Measurements from ENCODE around the gene ZBTB8OS.
"Not testable (repeated sequence)": the region's sequence is repeated elsewhere in the genome, so short reads cannot be mapped to it uniquely, and the experiment has no call there.

The ZBTB8OS gene

DNA sequence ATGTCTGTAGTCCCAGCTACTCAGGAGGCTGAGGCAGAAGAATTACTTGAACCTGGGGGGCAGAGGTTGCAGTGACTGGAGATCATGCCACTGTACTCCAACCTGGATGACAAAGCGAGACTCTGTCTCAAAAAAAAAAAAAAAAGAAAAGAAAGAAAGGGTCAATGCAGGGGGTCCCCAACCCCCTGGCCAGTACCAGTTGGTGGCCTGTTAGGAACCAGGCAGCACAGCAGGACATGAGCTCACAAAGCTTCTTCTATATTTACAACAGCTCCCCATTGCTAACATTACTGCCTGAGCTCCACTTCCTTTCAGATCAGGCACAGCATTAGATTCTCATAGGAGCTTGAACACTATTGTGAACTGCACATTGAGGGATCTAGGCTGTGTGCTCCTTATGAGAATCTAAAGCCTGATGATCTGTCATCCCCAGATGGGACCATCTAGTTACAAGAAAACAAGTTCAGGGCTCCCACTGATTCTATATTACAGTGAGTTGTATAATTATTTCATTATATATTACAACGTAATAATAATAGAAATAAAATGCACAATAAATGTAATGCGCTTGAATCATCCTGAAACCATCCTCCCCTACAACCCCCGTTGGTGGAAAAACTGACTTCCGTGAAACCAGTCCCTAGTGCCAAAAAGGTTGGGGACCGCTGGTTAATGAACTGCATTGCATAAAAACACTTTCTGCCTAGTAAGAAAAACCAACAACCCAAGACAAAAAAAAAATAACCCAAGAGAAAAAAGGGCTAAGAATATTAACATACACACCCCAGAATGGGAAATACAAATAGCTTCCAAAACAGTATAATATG is 2.8 kb downstream of the ZBTB8OS start:
- DNase-seq, result no peak

DNA sequence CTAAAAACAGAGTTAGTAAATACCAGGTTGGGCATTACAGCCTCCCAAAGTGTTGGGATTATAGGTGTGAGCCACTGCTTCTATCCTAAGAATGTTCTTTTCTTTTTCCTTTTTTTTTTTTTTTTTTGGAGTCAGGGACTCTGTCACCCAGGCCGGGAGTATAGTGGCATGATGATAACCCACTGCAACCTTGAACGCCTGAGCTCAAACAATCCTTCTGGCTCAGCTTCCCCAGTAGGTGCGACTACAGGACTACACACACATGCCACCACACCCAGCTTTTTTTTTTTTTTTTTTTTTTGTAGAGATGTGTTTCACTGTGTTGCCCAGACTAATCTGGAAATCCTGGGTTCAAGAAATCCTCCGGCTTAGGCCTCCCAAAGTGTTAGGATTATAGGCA is 5.9 kb downstream of the ZBTB8OS start:
- no peak for DNase-seq

DNA sequence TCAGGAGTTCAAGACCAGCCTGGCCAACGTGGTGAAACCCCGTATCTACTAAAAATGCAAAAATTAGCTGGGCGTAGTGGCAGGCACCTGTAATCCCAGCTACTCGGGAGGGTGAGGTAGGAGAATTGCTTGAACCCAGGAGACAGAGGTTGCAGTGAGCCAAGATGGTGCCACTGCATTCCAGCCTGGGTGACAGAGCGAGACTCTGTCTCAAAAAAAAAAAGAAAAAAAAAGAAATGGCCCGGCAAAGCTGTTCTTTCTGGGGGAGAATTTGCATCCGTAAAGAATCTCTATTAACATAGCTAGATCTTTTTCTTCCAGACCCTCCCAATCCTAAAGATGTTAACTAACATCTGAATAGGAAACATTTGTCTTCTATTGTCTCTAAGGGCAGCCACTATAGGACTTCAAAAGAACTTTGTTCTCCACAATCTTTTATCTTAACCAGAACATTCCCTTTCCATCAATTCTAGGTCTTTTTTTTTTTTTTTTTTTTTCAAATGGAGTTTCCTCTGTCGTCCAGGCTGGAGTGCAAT is 8.0 kb downstream of the ZBTB8OS start:
- not testable (repeated sequence) for DNase-seq

DNA sequence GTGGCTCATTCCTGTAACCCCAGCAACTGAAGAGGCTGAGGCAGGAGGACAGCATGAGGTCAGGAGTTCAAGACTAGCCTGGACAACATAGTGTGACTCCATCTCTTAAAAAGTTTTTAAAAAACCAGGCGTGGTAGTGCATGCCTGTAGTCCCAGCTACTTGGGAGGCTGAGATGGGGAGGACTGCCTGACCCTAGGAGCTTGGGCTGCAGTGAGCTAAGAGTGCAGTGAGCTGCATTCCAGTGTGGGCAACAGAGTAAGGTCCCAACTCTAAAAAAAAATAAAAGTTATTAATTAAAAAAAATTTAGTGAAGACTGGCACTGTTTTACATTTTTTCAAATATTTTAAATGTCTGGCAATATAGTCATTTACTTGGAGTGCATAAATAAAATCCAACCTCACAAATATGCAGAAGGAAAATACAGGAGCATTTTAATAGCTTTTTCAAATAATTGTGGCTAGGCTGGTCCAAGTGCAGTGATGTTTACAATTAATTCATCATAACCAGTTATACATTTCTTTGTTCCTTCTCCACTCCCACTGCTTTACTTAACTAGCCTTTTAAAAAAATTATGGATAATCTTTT is 10.8 kb downstream of the ZBTB8OS start:
- DNase-seq, result no peak

DNA sequence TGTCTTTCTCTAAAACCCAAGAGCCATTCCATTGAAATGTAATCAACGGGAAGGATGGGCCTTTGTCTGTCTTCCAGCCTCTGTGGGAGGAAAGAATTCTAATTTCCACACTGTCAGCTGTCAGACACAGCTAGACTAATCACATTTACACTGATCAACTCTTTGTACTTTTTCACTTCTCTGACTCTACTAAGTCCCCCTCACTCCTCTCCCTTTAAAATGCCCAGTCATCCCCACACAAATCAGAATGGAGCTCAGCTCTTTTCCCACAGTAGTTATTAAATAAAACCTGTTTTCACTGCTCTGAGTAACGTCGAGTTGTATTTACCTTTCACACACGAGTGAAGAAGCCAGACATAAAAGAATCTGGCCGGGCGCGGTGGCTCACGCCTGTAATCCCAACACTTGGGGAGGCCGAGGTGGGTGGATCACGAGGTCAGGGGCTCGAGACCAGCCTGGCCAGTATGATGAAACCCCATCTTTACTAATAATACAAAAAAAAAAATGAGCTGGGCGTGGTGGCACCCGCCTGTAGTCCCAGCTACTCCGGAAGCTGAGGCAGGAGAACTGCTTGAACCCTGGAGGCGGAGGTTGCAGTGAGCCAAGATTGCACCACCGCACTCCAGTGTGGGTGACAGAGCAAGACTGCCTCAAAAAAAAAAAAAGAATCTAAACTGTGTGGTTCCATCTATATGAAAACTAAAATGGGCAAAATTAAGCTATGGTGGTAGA is 13.3 kb downstream of the ZBTB8OS start:
- no peak for DNase-seq

DNA sequence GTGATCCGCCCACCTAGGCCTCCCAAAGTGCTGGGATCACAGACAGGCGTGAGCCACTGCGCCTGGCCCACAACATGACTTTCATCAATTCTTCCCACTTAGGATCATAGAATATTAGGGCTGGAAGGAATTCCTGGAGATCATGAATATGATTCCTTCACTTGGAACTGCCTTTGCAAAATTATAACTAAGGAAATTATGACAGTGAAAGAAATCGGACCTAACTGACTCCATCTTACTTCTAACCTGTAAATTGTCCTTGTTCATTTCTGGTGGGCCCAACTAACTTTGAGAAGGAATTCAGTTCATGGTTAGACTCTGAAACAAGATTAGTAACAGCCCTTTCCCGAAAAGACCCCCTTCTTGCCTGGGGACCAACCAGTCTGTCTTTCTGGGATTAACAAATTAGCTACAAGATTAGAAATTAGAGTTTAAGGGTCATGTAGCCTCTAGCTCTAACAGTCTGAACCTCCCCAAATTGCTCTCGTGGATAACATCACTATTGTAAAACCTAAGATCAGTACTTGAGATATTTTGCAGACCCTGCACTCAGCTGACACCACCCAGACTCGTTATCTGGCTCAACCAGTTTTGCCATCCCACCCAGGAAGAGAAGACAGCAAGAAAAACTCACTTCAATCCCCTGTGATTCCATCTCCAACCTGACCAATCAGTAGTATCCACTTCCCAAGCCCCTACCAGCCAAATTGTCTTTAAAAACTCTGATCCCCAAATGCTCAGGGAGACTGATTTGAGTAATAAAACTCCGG is 14.7 kb downstream of the ZBTB8OS start:
- no peak for DNase-seq

DNA sequence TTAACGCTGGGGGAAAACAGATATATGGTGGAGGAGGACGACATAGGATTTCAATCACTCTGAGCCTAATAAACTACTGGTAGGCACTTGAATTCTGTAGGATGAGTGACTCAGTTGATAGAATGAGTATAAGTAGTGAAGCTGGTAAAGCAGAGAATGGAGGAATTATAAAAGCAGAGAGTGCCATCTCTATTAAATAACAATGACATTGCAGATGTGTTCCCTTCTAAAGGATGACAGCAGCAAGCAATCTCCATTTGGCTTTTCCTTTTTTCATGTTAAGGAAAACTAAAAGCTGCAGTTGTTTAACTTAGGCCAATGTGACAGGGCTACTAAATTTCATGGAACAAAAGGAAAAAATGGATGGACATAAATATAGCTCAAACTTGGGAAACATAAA is 17.5 kb downstream of the ZBTB8OS start:
- no peak for DNase-seq

DNA sequence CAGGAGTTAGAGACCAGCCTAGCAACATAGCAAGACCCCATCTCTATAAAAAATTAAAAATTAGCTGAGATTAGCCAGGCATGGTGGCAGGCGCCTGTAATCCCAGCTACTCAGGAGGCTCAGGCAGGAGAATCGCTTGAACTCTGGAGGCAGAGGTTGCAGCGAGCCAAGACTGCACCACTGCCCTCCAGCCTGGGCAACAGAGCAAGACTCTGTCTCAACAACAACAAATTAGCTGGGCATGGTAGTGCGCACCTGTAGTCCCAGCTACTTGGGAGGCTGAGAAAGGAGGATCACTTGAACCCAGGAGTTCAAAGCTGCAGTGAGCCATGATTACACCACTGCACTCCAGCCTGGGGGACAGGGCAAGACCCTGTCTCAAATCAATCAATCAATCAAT is 20.2 kb downstream of the ZBTB8OS start:
- not testable (repeated sequence) for DNase-seq

DNA sequence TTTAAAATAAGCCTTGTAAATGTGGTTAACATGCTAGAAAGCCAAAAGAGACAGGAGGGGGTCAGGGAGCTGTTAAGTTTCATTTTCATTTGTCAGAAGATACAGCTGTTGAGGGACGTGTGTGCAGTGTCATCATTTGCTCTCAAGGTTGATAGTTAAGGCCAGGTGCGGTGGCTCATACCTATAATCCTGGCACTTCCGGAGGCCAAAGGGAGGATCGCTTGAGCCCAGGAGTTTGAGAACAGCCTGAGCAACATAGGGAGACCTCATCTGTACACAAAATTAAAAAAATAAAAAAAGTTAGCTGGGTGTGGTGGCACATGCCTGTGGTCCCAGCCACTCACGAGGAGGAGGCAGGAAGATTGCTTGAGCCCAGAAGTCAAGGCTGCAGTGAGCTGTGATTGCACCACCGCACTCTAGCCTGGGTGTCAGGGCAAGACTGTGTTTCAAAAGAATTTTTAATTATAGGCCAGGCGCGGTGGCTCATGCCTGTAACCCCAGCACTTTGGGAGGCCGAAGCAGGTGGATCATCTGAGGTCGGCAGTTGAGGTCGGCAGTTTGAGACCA is 22.7 kb downstream of the ZBTB8OS start:
- no peak for DNase-seq

DNA sequence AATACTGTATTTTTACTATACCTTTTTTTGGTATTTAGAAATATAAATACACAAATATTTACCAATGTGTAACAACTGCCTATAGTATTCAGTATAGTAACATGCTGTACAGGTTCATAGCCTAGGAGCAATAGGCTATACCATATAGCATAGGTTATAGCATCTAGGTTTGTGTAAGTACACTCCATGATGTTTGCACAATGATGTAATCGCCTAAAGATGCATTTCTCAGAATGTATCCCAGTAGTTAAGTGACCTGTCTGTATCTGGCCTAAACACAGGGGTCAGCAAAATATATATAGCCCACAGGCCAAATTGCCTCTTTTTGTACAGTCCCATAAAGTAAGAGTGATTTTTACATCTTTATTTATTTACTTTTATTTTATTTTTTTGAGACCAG is 24.2 kb downstream of the ZBTB8OS start:
- DNase-seq, result no peak

DNA sequence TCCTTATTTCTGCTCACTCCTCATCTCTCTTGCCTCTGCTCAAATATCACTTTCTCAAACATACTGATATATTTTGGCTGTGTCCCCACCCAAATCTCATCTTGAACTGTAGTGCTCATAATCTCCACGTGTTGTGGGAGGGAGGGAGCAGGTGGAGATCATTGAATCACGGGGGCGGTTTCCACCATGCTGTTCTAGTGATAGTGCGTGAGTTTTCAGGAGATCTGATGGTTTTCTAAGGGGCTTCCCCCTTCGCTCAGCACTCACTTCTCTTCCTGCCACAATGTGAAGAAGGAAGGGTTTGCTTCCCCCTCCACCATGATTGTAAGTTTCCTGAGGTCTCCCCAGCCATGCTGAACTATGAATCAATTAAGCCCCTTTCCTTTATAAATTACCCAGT is 26.6 kb downstream of the ZBTB8OS start:
- DNase-seq, result no peak

DNA sequence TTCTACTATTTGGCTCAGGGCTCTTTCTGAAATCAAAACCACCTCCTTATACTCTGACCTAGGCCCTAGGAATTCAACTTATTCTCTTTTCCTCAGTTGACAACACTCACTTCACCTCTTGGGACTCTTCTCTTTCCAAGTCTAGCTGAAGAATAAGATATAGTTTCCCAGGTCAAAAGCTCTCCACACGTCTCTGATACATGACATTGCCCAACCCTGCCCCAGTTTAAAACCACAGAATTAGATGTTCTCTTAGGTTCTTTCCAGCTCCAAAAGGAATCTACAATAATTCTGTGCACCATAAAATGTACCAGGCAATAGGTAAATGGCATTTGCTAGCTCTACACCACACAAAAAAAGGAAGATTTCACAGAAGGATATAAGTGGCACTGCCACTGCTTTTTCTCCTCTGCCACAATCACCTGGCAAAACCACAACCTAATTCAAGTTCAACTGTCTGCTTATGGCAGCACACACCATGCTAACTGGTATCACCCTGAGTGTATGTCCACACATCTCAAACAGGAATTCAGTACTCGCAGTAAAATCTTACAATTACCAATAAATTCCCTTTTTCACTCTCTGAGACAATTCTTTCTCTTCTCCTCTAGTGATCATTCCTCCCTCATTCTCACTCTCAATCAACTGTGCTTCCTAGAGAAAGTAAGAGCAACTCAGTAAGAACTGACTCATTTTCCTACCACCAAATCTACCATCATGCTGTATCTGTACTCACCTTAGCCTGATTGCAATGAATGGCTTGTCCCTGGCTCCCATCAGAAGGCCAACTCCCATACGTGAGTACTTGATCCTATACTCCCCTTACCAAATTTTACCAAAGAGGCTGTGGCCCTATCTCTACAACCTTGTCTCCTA is 27.3 kb downstream of the ZBTB8OS start:
- no peak for DNase-seq

DNA sequence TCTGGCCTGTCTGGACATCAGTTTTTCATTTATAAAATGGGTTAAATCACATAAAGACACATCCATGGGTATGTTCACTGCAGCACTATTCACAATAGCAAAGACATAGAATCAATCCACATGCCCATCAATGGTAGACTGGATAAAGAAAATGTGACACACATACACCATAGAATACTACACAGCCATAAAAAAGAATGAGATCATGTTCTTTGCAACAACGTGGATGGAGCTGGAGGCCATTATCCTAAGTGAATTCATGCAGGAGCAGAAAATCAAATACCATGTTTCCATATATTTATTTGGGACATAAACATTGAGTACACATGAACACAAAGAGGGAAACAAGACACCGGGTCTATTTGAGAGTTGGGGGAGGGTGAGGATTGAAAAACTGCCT is 28.1 kb downstream of the ZBTB8OS start:
- no peak for DNase-seq

DNA sequence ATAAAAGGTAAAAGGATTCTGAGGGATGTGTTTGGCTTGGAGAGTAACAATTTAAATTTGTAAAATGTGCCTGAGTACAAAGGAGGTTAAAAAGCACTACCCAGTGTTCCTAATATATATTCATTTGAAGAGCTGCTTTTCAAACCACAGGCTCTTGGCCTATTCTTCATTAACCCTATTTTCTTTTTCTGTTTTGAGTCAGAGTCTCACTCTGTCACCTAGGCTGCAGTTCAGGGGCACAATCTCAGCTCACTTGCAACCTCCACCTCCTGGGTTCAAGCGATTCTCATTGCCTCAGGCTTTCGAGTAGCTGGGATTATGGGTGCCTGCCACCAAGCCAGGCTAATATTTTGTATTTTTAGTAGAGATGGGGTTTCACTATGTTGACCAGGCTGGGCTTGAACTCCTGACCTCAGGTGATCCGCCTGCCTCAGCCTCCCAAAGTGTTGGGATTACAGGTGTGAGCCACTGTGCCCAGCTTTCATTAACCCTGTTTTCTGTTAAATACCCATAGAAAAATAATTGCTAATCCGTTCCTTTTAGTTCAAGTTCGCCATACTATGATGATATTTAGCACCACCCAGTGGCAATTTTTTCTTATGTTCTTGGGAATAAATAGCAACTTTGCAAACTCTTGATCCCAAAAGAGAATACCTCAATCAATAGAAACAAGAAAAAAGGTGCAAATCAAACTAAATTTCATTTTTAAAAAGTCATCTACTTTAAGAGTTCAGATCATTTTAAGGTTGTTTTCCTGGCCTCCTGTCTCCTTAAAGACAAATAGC is 30.5 kb downstream of the ZBTB8OS start:
- no peak for DNase-seq

DNA sequence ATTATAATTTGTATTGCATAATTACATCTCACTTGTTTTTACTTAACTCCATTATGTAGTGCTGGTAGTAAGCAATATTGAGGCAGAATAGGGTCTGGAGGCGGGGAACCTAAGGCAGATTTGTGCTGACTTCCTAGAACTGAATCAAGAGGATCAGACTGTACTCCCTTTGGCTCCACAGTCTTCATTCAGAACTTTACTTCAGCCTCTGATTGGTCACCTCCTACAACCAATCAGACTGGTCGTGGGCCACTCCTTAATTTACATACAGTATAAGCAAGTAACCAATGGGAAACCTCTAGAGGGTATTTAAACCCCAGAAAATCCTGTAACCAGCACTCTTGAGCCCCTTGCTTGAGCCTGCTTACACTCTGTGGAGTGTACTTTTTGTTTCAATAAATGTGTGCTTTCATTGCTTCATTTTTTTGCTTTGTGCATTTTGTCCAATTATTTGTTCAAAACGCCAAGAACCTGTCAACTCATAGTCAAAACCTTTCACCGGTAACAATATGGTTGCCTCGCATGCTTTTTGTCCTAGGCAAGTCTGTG is 31.6 kb downstream of the ZBTB8OS start:
- DNase-seq, result no peak

DNA sequence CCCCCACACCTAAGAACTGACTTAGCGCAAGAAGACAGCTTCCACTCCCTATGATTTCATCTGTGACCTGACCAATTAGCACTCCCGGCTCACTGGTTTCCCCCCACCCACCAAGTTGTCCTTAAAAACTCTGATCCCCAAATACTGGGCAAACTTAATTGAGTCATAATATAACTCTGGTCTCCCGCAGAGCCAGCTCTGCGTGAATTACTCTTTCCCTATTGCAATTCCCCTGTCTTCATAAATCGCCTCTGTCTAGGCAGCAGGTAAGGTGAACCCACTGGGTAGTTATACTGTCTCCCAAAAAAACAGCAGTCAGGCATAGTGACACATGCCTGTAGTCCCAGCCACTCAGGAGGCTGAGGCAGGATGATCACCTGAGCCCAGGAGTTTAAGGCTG is 36.9 kb downstream of the ZBTB8OS start:
- no peak for DNase-seq

DNA sequence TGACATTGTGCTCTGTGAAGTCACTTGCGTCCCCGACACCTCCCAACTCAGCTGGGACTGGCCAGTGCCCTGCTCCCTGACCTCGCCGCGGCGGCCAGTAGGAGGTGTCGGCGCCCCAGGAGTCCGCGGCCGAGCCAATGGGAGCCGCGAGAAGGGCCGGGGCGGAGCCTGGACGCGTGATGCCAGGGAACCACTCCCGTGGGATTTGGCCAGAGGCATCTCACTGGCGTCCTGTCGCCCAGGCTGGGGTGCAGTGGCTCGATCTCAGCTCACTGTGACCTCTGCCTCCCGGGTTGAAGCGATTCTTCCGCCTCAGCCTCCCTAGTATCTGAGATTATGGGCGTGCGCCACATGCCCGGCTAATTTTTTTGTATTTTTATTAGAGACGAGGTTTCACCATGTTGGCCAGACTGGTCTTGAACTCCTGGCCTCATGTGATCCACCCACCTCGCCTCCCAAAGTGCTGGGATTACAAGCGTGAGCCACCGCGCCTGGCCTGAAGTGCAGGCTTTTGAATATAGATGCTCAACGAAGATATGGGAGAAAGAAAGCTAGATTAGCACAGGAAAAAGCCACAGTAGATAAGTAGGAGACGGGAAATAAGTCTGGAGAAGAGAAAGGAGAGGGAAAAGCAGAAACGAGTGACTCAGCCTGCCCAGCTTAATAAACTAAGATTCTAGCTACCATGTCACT is 38.0 kb downstream of the ZBTB8OS start:
- peak; percentile 56 for DNase-seq

DNA sequence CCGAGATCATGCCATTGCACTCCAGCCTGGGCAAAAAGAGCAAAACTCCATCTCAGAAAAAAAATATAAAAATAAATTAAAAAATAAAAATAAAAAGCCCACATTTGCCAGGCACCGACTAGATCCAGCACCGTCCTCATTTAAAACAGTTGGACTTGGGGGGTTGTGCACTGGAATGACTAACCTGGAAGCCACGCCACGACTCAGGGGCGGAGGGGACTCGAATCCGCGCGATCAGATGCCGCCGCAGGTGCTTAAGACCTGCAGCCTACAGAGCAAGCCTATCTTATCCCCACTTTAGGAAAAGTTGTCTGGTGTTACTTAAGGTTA is 38.5 kb downstream of the ZBTB8OS start:
- no peak for DNase-seq

DNA sequence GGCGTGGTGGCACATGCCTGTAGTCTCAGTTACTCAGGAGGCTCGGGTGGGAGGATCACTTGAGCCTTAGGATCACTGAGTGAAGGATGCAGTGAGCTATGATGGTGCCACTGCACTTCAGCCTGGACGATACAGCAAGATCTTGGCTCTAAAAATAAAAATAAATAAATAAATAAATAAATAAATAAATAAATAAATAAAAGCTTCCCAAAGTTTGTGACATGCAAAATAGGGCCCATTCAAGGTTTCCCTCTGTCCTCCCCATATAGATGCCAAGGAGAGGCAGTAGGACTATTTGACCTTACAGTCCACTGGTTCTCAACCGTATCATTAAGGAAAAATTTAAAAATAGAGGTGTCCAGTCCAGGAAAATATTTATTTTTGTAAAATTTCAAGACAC is 41.2 kb downstream of the ZBTB8OS start:
- DNase-seq, result no peak
